Measurements from ENCODE around the gene INKA2. TPM values are rescaled to one million over a fixed set of nuclear protein-coding genes. Genes with fewer than 3 reads are reported as not detected.
A peak's percentile ranks its signal among the peaks of the same experiment; 100 is the strongest.

Gene INKA2
- total and polyA plus RNA-seq, 2 of the 4 experiments (the other 2 are of a cell fraction), result 2.2 to 2.6 TPM

- in situ Hi-C loops (cut with MboI; ENCODE audit: low sequenced_read_pairs), result no loop called here
- H3K56ac ChIP-seq (ENCODE audit: extremely low read depth, insufficient read depth, low read length), result no peak overlapping the region
- peak overlapping the region; percentile 72 for H3K4ac ChIP-seq (ENCODE audit: low read depth, low read length)
- H4K91ac ChIP-seq (ENCODE audit: insufficient read depth, low read depth, low read length), result peak overlapping the region; percentile 58; the same call in 1 of the 2 replicates
- intact Hi-C loops (cut with micrococcal nuclease), result no loop called here
- peak overlapping the region; percentile 73 for H2BK120ac ChIP-seq (ENCODE audit: low read depth, low read length)
- H2AFZ ChIP-seq (replicated peaks; ENCODE audit: low read length, poor library complexity), result peak overlapping the region; percentile 90
- H3K4me1 ChIP-seq (ENCODE audit: control insufficient read depth, insufficient read depth, low read length), result peaks cover 35% of the 10 kb centered on the region
- peak; percentile 76 for ATAC-seq (ENCODE audit: low read depth)
- peak overlapping the region; percentile 45 for H3K27ac ChIP-seq (ENCODE audit: insufficient read depth, low read length)
- H2BK20ac ChIP-seq (ENCODE audit: low read depth, low read length), result peak overlapping the region; percentile 15; the same call in 1 of the 2 replicates
- BruUV-seq (replicated peaks), result no TSS peak
- H3K36me3 ChIP-seq (ENCODE audit: control insufficient read depth, insufficient read depth, low read length), result no peaks in the 10 kb centered on the region
- peaks cover 18 to 68% of the 10 kb centered on the region in 2 experiments; a peak in 2 of 4 replicates for H3K79me1 ChIP-seq (ENCODE audit: low read depth in 1 of 2, low read length in 2 of 2)
- DNase-seq, result peak; percentile 91
- H2BK15ac ChIP-seq (ENCODE audit: low read depth, low read length), result peak overlapping the region; percentile 0; the same call in 1 of the 3 replicates
- POLR2A ChIA-PET (ENCODE audit: unreplicated experiment), result no interaction called here
- H3K9me1 ChIP-seq (ENCODE audit: insufficient read depth, low read length), result peaks cover 32% of the 10 kb centered on the region
- peak overlapping the region; percentile 87 for H2AK5ac ChIP-seq (ENCODE audit: low read depth, low read length)
- H3K23ac ChIP-seq (ENCODE audit: low read depth, low read length), result peak overlapping the region; percentile 21; the same call in 1 of the 2 replicates
- H3K4me2 ChIP-seq (ENCODE audit: low read depth, low read length), result peak overlapping the region; percentile 10; the same call in 1 of the 2 replicates
- H2BK5ac ChIP-seq (ENCODE audit: low read depth, low read length, poor library complexity, severe bottlenecking), result peak overlapping the region; percentile 49
- peak overlapping the region; percentile 84; the same call in 1 of the 2 replicates for H3K14ac ChIP-seq (replicated peaks; ENCODE audit: low read depth, low read length)
- H3K9ac ChIP-seq (ENCODE audit: low read depth, low read length), result no peak overlapping the region
- dilution Hi-C loops (cut with HindIII; ENCODE audit: low sequenced_read_pairs, unreplicated experiment), result no loop called here
- peak overlapping the region; percentile 68 for H2AK9ac ChIP-seq (replicated peaks; ENCODE audit: low read depth, low read length, poor library complexity)
- H3K4me3 ChIP-seq (ENCODE audit: insufficient read depth, low read depth, low read length), result no peak overlapping the region
- no peaks in the 10 kb centered on the region for H3K9me3 ChIP-seq (ENCODE audit: control insufficient read depth, insufficient read depth, low read length)
- 17% methylated on average over 2 of the region's 9 CpGs; no CpG with 5 or more reads in 1 of the 2 experiments for WGBS, 2 experiments (ENCODE audit: extremely low coverage in 2 of 2, insufficient read length in 1 of 2)
- TF ChIP-seq SMC3 (IDR thresholded peaks at IDR 0.05; ENCODE audit: low read depth, low read length) (no peak), MXI1 (IDR thresholded peaks at IDR 0.05; ENCODE audit: borderline replicate concordance, low read depth, low read length) (no peak), NFE2L2 (IDR thresholded peaks at IDR 0.05; ENCODE audit: low read depth, low read length) (peak; percentile 62; the same call in 1 of the 2 replicates), FOS (IDR thresholded peaks at IDR 0.05; ENCODE audit: low read depth, low read length) (peak; percentile 52), RFX5 (IDR thresholded peaks at IDR 0.05; ENCODE audit: low read depth, low read length) (no peak), CHD1 (IDR thresholded peaks at IDR 0.05; ENCODE audit: low read depth, low read length) (no peak), CEBPB (IDR thresholded peaks at IDR 0.05; ENCODE audit: low read depth, low read length) (no peak), USF2 (IDR thresholded peaks at IDR 0.05; ENCODE audit: low read depth, low read length) (0 out of 2 replicates have a peak, but pooled peaks have one; percentile 2), POLR2A (IDR thresholded peaks at IDR 0.05; ENCODE audit: low read depth, low read length) (peak; percentile 26; the same call in 1 of the 2 replicates), MAZ (IDR thresholded peaks at IDR 0.05; ENCODE audit: borderline replicate concordance, low read depth, low read length) (0 out of 2 replicates have a peak, but pooled peaks have one; percentile 44)
- TF ChIP-seq, protein P1, sequence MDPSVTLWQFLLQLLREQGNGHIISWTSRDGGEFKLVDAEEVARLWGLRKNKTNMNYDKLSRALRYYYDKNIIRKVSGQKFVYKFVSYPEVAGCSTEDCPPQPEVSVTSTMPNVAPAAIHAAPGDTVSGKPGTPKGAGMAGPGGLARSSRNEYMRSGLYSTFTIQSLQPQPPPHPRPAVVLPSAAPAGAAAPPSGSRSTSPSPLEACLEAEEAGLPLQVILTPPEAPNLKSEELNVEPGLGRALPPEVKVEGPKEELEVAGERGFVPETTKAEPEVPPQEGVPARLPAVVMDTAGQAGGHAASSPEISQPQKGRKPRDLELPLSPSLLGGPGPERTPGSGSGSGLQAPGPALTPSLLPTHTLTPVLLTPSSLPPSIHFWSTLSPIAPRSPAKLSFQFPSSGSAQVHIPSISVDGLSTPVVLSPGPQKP (IDR thresholded peaks at IDR 0.05; ENCODE audit: borderline replicate concordance, low read depth, low read length), result no peak
- H4K8ac ChIP-seq (ENCODE audit: low read depth in 2 of 2, low read length in 2 of 2), result peak overlapping the region; percentile 67 to 72
- H4K5ac ChIP-seq (ENCODE audit: low read depth, low read length), result peak overlapping the region; percentile 27
- H3K27me3 ChIP-seq (ENCODE audit: control insufficient read depth, insufficient read depth, low read length), result no peaks in the 10 kb centered on the region
- peaks cover 7% of the 10 kb centered on the region; the same call in 1 of the 2 replicates for H4K20me1 ChIP-seq (ENCODE audit: insufficient read depth, low read length)
- CTCF ChIA-PET, result interaction anchor here (1.1 kb wide), 1 partner anchor 19 kb away, joined by 3 read pairs; no protein-coding TSS in a partner anchor
- H3K18ac ChIP-seq (ENCODE audit: low read depth, low read length), result peak overlapping the region; percentile 67; the same call in 1 of the 2 replicates
Measured at GRCh38 chr1:111733183-111733991, 5.8 kb downstream of the INKA2 start.
